GM10248 (cell line): ENCODE results near the gene NFKBIB.
A peak's percentile ranks its signal among the peaks of the same experiment; 100 is the strongest.

ENCODE experiments used
- CTCF ChIA-PET: fragments of 300-600 bp; sonication (Branson Sonifier 250); formaldehyde crosslinking; extraction: SDS; loops from one replicate; lab custom pipeline; 2021; ENCODE audit warnings: antibody characterized with exemption; lab: Yijun Ruan, JAX
- POLR2A ChIA-PET: fragments of 350-650 bp; sonication (Branson Sonifier 250); formaldehyde crosslinking; extraction: SDS; loops from one replicate; lab custom pipeline; 2020; ENCODE audit warnings: antibody characterized with exemption; lab: Yijun Ruan, JAX
- DNase-seq: peaks from one replicate; pipeline ENCODE4 v3.0.0; 2012; ENCODE audit errors: extremely low spot score
- CTCF ChIP-seq: IDR thresholded peaks from 2 replicates; pipeline ENCODE4 v1.5.1; 2012; ENCODE audit warnings: mild to moderate bottlenecking, low read depth; ENCODE audit errors: extremely low read depth, missing control alignments, control extremely low read depth

Gene NFKBIB

GRCh38 chr19:38949580-38950367 lies 50.0 kb downstream of the NFKBIB start:
- no peak for TF ChIP-seq CTCF
- peak; percentile 90 for DNase-seq
- ChIA-PET POLR2A (interaction anchor here (0.7 kb wide), 1 partner anchor 322 kb away, joined by 3 read pairs; no protein-coding TSS in a partner anchor), CTCF (interaction anchor here (1.4 kb wide), 1 partner anchor 536 kb away, joined by 3 read pairs; no protein-coding TSS in a partner anchor)

- no peak for TF ChIP-seq CTCF
- CTCF ChIA-PET: interaction anchor here (1.1 to 3.2 kb wide), 6 partner anchors 10 to 548 kb away, joined by 4 to 29 read pairs (median 13); partner anchors contain the start of genes FAM98C, MRPS12 and SARS2
- DNase-seq: no peak
- POLR2A ChIA-PET: no interaction called here
Measured at GRCh38 chr19:38951187-38951586, 51.4 kb downstream of the NFKBIB start.

- DNase-seq: peak; percentile 72
- ChIA-PET POLR2A (no interaction called here), CTCF (interaction anchor here (0.6 to 3.2 kb wide), 23 partner anchors 9 to 709 kb away, joined by 3 to 29 read pairs (median 4); partner anchors contain the start of genes EIF3K, FAM98C, MRPS12 and SARS2)
- peak; percentile 70 for TF ChIP-seq CTCF
Measured at GRCh38 chr19:38952395-38953165, 52.8 kb downstream of the NFKBIB start.

GRCh38 chr19:38953677-38954076 lies 53.9 kb downstream of the NFKBIB start:
- ChIA-PET POLR2A (no interaction called here), CTCF (interaction anchor here (0.6 to 3.2 kb wide), 10 partner anchors 8 to 444 kb away, joined by 3 to 29 read pairs (median 4); partner anchors contain the start of genes MRPS12 and SARS2)
- DNase-seq: no peak
- TF ChIP-seq CTCF: no peak

GRCh38 chr19:38956264-38956663 lies 56.5 kb downstream of the NFKBIB start:
- no peak for DNase-seq
- ChIA-PET CTCF (no interaction called here), POLR2A (no interaction called here)
- TF ChIP-seq CTCF: no peak

- no peak for DNase-seq
- ChIA-PET POLR2A (no interaction called here), CTCF (interaction anchor here (0.9 to 2.0 kb wide), 3 partner anchors 14 to 80 kb away, joined by 3 to 5 read pairs (median 5); partner anchors contain the start of genes MRPS12 and SARS2)
- TF ChIP-seq CTCF: no peak
Measured at GRCh38 chr19:38958301-38958700, 58.5 kb downstream of the NFKBIB start.
